ENCODE measurements around the gene CDK6.
"Not testable (repeated sequence)": the region's sequence is repeated elsewhere in the genome, so short reads cannot be mapped to it uniquely, and the experiment has no call there.

The CDK6 gene

DNA sequence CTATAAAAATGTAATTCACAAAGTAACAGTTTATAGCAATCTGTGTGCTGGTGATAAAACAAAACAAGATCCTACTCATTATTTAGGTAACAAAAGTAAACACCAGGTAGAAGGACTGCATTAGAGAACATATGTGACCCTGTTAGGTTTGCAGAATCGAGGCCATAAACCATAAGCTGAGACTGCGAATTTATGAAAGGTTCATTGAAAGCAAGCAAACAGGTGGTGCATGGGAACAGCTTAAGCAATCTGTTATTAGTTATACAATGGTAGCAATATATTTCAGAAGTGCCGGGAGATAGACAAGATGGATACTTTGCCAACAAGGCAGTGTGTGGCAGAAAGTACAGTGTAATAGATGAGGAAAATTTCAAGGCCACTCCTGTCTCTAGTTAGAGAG is 222.7 kb downstream of the CDK6 start:
- DNase-seq: no peak

DNA sequence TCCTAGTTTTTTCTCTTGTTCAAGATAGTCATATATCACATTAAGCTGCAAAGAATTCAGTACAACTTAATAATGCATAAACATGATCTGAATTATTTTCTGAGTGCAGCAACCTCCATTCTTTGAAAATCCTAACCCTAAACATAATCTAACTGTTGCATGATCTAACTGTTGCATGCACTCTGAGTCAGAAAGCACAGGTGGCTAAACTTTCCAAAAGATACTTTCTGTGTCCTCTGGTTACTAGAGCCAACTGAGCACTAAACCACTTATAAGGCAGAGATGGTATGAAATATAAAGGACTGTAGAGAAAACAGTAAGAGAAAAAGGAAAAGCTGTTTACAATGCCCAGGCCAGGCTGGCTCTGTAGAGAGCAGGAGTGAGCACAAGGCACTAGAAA is 223.2 kb downstream of the CDK6 start:
- no peak for DNase-seq

DNA sequence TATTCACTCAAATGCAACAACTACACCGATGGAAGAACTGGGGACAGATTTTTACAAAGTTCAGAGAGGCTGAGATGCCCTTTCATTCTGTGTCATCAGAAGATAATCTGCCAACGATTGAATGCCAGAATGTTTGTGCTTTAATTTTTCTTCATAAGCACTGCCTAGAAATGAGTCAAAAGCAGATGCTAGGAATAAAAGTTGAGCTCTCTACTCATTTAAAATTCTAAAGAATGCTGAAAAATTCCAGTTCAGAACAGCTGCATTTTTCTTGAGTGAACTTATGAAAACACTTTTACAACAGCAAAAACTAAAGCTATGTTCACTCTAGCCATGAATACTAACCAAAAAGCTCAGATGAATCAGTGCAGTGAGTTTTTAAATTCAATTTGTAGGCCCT is 223.9 kb downstream of the CDK6 start:
- DNase-seq: no peak

DNA sequence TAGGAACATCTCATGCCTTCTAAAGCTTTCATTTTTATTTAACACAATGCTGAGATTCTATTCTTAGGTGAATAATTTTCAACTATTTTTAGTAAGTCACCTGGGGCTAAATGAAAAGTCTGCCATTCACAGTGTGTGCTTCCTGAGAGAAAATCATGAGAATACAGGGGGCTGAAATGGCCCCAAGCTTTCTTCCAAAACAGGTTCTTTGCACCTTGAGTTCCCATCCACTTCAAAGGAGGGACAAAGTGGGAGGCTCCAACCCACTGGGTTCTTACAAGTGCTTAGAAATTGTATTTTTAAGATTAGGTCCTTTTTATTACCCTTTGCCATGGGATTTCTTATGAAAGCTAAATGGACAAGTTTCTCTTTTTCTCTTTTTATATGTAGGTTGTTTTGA is 224.6 kb downstream of the CDK6 start:
- no peak for DNase-seq

DNA sequence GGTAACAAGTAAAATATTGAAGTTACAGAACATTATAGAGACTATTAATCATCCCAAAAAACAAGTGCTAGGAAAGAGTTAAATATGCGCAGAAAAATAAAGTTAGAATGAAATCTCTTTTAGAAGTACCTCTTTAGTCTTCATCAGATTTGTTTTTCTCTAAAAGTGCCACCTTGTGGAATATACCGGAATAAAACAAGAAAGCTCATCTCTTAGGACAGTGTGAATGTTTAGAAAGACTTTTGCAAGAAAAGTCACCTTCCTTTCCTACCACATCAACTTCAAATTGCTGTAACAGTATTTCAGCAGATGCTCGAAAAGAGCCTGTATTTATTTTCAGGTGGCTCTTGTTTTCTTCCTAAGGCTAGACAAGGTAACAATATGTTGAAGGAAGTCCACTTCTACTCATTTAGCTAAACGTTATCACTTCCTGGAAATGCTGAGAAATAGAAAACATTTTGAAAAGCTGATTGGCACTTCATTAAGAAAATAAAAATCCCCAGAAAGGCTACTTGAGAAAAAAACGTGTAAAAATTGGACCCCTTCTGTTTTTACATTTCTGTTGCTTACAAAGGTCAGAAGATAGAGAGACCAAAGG is 226.4 kb downstream of the CDK6 start:
- DNase-seq: no peak

DNA sequence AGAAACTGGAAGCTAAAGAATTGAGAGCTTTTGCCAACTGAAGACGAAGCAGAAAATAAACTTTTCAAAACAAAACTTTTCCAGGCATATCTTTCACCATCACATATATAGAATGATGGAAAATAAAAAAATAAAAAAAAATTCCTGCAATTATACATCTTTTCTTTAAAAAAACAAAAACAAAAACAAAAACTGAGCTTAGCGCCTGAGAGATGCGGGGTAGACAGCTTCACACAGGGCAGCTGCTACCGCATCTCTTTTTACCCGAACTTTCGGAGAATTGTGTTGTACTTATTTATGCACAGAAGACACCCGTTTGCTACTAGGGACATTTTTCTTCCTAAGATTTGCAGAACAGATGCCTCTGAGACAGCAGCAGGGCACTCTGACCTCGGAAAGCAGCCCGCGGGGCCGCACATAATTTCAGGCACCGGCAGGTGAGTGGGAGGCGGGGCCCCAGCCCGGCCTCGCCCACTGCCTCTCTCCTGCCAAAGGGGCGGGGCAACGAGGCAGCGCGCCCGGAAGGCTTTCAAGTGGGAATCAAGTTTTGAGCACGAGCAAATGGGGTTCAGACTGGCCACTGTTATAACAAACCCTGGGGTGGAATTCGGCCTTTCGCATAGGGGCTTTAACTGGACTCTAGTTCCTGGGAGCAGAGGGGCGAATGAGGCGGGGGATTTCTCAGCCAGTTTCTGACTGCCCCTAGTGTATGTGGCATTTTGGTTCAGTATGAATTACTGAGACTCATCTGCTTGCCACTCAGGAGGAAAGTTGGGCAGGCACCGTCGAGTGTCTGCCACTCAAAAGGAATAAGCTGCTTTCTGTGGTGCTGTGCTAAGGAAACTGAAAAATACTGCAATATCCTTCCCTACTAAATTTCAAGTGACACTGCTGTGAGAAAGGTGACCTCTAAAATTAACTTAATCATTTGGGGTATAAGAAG is 227.7 kb downstream of the CDK6 start:
- DNase-seq: no peak

DNA sequence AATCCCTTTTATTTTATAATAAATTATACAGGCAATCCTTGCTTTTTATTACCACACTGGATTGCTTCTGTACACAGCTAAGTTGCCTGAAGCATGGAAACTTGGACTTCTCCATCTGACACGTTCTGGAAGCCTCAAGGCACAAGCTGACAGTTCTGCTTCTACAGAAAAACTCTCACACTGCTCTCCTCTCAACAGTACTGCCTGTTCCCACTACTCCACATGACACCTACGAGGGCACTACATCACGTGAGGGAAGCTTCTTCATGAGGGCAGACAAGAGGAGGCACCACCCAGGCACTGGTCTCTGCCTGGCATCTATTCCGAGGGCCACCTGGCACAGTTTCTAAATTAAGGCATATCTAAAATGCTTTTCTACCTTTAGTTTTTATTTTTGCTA is 229.4 kb downstream of the CDK6 start:
- no peak for DNase-seq

DNA sequence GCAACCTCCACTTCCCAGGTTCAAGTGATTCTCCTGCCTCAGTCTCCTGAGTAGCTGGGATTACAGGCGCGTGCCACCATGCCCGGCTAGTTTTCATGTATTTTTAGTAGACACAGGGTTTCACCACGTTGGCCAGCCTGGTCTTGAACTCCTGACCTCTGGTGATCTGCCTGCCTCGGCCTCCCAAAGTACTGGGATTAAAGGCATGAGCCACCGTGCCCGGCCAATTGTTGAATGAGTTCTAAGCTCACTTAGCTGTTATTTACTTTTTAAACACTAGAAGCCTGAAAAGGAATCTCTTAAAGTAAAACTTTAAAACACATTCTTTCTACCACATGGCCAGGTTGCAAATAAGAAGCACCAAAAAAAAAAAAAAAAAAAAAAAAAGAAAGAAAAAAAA is 231.9 kb downstream of the CDK6 start:
- DNase-seq: not testable (repeated sequence)

DNA sequence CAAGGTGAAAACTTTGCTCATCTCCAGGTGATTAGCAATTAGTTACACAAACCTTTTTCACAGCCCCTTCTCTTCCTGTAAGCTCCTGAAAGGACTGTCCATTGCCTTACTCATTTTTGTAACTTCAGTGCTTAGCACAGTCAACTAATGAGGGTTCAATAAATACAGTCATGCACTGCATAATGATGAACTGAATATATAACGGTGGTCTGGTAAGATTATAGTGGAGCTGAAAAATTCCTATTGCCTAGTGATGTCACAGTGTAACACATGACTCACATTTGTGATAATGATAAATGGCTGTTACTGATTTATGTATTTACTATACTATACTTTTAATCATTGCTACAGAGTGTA is 233.3 kb downstream of the CDK6 start:
- no peak for DNase-seq

DNA sequence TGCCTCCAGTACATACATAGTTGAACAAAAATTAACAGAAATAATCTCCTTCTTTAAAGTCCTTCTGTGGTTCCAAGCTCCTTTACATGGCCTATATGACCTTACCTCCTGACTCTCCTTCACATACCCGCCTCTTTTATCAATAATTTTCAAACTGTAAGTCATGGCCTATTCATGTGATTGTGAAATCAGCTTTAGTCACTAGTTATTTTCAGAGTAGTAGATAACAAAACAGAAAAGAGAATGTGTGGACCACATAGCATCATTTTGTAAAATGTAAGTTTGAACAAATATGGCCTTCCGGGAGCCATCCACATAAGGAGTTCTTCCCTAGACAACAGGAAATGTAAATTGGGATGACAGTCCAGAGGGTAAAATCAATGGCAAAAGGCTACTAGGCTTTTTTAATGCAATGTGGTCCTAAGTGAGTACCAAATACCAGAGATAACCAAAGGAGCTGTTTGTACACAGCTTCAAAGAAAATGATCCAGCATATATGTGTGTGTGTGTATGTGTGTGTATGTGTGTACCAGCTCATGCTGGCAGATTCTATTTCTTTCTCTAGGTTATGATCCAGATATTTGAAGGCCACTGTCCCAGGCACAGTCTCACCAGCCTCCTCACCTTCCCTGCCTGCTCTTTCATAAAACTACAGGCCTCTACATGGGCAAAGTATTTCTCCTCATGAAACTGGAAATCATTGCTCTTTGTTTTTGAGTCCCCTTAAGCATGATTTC is 233.9 kb downstream of the CDK6 start:
- DNase-seq: no peak

DNA sequence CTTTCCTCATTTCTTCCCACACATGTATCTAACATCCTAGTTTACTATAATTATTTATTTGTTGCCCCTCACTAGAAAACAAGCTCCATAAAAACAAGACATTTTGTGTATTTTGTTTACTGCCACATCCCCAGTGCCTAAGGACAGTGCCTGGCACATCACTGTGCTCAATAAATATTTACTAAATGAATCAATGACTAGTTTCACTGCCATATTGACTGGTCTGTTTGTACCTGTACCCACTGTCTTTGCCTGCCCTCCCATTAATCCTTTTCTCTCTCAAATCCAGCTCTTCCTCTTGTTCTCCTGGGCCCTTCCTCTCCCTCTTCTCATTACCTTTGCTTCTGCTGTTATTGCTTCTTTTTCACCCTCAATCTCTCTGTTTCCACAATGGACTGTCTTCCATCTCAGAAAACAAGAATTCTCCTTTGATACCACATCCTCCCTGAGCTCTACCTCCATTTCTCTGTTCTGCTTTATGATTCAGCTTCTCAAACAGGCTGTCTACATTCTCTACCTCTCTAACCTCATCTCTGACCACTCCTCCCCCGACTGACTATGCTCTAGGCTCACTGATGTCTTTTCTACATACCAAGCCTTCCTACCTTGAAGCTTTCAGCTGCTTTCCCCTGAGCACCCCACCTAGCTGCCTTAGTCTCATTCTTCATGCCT is 237.9 kb downstream of the CDK6 start:
- DNase-seq: no peak

DNA sequence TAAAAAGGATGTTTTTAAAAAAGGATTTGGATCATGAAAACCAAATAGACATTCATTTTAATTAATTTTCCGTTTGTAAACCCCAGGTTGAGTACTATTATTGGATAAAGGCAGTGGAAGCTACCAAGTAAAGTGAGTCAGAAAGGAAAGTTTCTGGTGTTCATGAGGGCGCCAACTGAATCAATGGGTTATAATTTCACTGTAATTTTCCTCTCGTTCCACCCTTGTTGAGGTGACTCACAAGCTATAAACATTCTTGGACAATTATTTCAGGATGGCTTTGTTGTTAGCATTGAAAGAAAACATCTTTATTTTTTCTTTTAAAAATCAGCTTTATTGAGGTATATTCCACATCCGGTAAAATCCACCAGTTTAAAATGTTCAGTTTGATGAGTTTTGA is 241.1 kb downstream of the CDK6 start:
- no peak for DNase-seq

DNA sequence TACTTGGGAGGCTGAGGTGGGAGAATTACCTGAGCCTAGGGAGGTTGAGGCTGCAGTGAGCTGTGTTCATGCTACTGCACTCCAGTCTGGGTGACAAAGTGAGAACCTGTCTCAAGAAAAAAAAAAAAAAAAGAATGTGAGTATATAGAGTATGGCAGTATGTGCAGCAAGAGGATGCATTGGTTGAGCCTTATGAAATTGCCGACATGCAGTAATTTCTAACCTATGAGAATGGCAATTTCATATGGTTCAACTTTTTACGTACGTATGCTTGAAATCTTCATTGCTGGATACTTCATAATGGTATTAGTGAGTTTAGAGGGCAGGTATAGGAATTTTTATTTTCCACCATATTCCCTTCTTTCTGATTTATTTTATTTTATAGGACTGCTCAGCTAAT is 241.6 kb downstream of the CDK6 start:
- no peak for DNase-seq

DNA sequence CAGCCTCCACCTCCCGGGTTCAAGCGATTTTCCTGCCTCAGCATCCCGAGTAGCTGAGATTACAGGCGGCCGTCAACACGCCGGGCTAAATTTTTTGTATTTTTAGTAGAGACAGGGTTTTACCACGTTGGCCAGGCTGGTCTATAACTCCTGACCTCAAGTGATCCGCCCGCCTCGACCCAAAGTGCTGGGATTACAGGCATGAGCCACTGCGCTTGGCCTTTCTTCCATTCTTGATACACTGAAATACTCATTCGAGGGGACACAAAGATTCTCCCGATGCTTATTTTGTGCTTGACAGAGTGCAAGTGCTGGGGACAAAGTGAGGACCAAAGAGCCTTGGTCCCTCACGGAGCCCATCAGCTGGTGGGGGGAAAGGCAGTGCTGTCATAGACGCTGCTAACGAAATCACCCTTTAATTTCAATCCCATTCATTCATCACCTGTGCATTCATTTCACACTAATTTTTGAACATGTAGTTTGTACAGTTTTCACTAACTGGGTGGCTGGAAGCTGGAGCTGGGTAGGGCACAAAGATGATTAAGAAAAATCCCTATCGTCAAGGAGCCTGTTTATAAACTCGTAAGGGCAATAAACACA is 245.6 kb downstream of the CDK6 start:
- no peak for DNase-seq

DNA sequence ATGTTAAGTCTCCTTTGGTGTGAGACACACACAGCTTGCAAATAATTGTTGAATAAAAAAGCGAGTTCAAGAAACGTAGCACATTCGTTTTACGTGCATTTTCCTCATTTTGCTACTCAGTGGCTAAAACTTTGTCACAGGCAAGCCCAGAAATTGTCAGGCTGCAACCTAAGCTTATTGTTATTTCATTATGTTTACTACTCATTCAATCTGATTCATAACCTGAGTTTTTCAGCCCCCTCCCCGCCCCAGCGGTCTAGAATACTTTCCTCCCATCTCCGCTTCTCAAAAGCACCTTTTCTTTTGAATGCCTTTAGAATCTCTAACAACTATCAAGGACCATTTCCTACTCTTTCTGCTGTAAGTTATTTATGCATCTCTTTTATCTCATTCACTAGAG is 247.3 kb downstream of the CDK6 start:
- DNase-seq: no peak

DNA sequence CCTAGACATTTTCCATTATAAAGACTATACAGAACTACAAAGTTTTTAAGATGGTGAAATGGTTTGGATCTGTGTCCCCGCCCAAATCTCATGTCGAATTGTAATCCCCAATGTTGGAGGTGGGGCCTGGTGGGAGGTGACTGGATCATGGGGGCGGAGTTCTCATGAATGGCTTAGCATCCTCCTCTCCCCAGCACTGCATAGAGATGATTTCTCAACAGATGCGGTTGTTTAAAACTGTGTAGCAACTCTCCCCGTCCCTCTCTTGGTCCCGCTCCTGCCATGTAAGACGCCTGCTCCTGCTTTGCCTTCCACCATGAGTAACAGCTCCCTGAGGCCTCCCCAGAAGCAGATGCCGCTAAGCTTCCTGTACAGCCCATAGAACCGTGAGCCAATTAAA is 247.8 kb downstream of the CDK6 start:
- DNase-seq: no peak

DNA sequence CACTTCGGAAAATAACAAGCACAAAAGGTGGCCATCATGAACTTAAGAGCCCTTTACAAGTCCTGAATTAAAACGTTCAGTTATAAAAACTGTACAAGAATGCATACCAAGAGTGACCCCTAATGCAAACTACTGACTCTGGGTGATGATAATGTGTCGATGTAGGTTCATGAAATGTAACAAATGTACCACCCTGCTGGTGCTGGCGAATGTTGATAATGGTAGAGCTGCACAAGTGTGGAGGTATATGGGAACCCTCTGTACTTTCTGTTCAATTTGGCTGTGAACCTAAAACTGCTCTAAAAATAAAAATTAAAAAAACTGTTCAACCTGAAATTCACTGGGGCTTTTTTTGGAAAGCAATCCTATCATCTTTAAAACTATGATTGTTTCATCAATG is 249.5 kb downstream of the CDK6 start:
- DNase-seq: no peak

DNA sequence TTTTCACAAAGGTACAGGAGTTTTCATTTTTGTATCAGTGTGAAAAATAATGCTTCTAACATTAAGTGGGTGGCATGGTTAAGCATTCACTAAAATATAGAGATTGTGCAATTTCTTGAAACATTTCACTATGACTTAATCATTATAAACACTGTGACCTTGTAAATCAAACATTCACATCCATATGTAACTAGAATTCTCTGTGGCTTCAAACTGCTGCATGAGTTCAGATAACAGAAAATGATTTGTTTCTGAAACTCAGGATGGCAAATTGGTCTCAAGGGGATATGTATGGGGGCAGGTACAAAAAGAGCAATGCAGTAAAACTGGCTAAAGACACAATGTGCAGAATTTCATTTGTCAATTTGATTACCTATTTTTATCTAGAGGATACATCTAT is 250.0 kb downstream of the CDK6 start:
- no peak for DNase-seq

DNA sequence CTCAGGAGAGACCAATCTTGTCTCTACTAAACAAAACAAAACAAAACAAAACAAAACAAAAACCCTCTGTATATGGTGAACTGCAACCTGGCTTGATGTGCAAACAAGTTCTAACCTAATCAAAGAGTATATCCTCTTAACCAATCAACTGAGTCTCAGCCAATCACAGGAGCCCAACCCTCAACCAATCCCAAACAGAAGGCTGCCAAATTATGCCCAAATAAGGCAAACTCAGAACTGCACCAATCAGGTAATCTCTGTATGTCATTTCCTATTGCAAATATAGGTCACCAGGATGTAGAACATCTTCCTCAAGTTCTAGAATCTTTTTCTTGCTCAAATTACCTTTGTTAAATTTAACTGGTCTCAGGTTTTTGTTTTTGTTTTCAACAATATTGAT is 251.4 kb downstream of the CDK6 start:
- DNase-seq: no peak

DNA sequence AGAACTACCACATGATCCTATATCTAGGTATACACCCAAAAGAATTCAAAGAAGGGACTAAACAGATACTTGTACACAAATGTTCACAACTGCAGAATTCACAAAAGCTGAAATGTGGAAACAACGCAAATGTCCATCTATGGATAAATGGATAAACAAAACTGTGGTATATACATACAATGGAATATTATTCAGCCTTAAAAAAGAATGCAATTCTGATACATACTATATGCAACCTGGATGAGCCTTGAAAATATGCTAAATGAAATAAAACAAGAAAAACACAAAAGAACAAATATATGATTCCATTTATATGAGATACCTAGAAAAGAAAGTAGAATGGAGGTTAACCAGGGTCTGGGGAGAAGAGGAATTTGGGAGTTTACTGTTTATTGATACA is 253.4 kb downstream of the CDK6 start:
- no peak for DNase-seq

DNA sequence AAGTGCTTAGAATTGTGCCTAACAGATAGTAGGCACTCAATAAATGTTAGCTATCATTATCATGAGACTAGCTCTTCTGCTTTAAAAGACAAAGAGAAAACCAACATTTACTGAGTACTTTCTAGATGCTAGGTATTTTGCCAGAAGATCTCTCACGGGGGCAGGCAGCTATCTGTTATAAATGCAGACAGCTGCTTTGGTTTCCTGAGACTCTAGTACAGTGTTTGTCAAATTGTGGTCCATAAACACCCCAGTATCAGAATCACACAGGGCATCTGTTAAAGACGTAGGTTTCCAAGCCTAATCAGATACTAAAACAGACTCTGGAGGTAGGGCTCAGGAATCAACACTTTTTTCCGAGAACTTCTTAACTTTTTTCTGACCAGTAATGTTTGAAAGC is 260.1 kb downstream of the CDK6 start:
- no peak for DNase-seq

DNA sequence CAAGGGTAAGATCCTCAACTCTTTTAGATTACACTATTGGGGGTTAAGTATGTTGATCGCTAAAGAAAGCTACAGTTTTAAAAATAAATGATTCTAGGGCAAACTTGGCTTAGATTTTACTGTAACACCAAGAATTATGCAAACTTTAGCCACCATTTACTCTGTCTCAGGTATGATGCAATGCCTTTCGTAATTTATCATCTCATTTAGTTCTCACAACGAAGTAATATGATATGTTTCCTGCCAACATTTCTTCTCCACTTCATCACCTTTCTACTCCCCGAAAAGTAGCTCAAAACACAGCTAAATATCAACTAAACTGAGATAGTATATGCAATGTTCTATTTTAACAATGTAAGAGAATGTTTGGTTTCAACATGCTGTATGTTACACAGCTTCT is 267.2 kb downstream of the CDK6 start:
- DNase-seq: no peak

DNA sequence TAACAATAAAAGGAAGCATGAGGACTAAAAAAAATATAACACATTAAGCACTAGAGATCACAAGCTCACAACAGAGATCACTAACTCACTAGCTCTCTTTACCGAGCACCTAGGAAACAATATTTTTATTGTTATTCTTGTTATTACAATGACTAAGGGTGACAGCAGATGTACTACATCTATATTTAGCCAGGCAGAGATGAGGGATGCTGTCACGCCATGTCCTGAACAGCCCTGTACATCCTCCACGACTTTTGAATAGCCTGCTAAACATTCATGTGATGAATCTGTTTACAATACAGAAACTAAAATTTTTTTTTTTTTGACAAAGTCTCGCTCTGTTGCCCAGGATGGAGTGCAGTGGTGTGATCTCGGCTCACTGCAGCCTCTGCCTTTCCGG is 268.9 kb downstream of the CDK6 start:
- no peak for DNase-seq
